GM23338 (cell line): ENCODE results near the gene KLF11. TPM values are rescaled to one million over a fixed set of nuclear protein-coding genes. Genes with fewer than 3 reads are reported as not detected.

Experiments
- ATAC-seq: fragments of 200-7000 bp; cut with Tn5 transposase; 3 replicates; pipeline ENCODE4 v1.9.1; 2020
- DNase-seq: peaks from one replicate; pipeline ENCODE4 v3.0.0-alpha.2; 2015; ENCODE audit warnings: low spot score
- H2AFZ ChIP-seq: fragments of 200-600 bp; sonication (generic); 2 replicates; pipeline ENCODE4 v1.8.0; 2016; ENCODE audit warnings: antibody characterized with exemption, mild to moderate bottlenecking, moderate library complexity
- H3F3A ChIP-seq: fragments of 200-600 bp; sonication (generic); replicated peaks from 2 replicates; pipeline ENCODE4 v1.8.0; 2017; ENCODE audit warnings: antibody characterized with exemption, mixed run types, low read depth
- H3K27ac ChIP-seq: fragments of 200-600 bp; sonication (generic); 2 replicates; pipeline ENCODE4 v1.6.1; 2016; ENCODE audit warnings: low read depth
- H3K27me3 ChIP-seq: fragments of 200-600 bp; sonication (generic); 2 replicates; pipeline ENCODE4 v1.8.0; 2016; ENCODE audit warnings: mild to moderate bottlenecking, mixed run types, moderate library complexity; ENCODE audit not compliant: insufficient read depth
- H3K36me3 ChIP-seq: fragments of 200-600 bp; sonication (generic); 2 replicates; pipeline ENCODE4 v1.8.0; 2016; ENCODE audit warnings: mild to moderate bottlenecking; ENCODE audit not compliant: insufficient read depth
- H3K4me1 ChIP-seq: fragments of 200-600 bp; sonication (generic); 2 replicates; pipeline ENCODE4 v1.8.0; 2016; ENCODE audit warnings: mild to moderate bottlenecking, moderate library complexity; ENCODE audit not compliant: insufficient read depth
- H3K4me2 ChIP-seq: fragments of 200-600 bp; sonication (generic); 2 replicates; pipeline ENCODE4 v1.7.1; 2017; ENCODE audit warnings: mixed run types
- H3K4me3 ChIP-seq: fragments of 200-600 bp; sonication (generic); 2 replicates; pipeline ENCODE4 v1.6.1; 2016; ENCODE audit warnings: mixed run types
- H3K79me2 ChIP-seq: fragments of 200-600 bp; sonication (generic); replicated peaks from 2 replicates; pipeline ENCODE4 v1.8.0; 2017; ENCODE audit warnings: mild to moderate bottlenecking; ENCODE audit not compliant: insufficient read depth
- H3K9me2 ChIP-seq: fragments of 200-600 bp; sonication (generic); 2 replicates; pipeline ENCODE4 v1.8.0; 2017; ENCODE audit not compliant: insufficient read depth
- H4K20me1 ChIP-seq: fragments of 200-600 bp; sonication (generic); replicated peaks from 2 replicates; pipeline ENCODE4 v1.8.0; 2017; ENCODE audit warnings: mild to moderate bottlenecking; ENCODE audit not compliant: insufficient read depth
- H3K27ac Mint-ChIP-seq: 2 replicates; pipeline ENCODE4 v1.8.0; 2020; ENCODE audit warnings: inconsistent platforms, mild to moderate bottlenecking, moderate library complexity, mixed read lengths
- H3K27me3 Mint-ChIP-seq: 3 replicates; pipeline ENCODE4 v1.8.0; 2022; ENCODE audit warnings: low read depth, mild to moderate bottlenecking, moderate library complexity, mixed read lengths, inconsistent platforms; ENCODE audit not compliant: insufficient read depth, poor library complexity
- H3K36me3 Mint-ChIP-seq: 3 replicates; pipeline ENCODE4 v1.8.0; 2021; ENCODE audit warnings: low read depth, mild to moderate bottlenecking, inconsistent platforms, moderate library complexity, mixed read lengths
- H3K4me1 Mint-ChIP-seq: 3 replicates; pipeline ENCODE4 v1.8.0; 2020; ENCODE audit warnings: mild to moderate bottlenecking, inconsistent platforms, mixed read lengths
- H3K4me3 Mint-ChIP-seq: 3 replicates; pipeline ENCODE4 v1.8.0; 2021; ENCODE audit warnings: moderate library complexity, mild to moderate bottlenecking, inconsistent platforms, mixed read lengths
- H3K9me3 Mint-ChIP-seq: 3 replicates; pipeline ENCODE4 v1.8.0; 2020; ENCODE audit warnings: moderate library complexity, mild to moderate bottlenecking, inconsistent platforms, mixed read lengths
- ETS1 ChIP-seq: IDR thresholded peaks from 2 replicates; pipeline ENCODE4 v1.6.1; 2016; ENCODE audit warnings: antibody characterized with exemption
- EZH2 ChIP-seq: fragments of 200-600 bp; sonication (generic); IDR thresholded peaks from one replicate; pipeline ENCODE4 v1.8.0; 2017; ENCODE audit warnings: antibody characterized with exemption, mild to moderate bottlenecking, low read depth; ENCODE audit not compliant: unreplicated experiment
- EZH2phosphoT487 ChIP-seq: fragments of 200-600 bp; sonication (generic); IDR thresholded peaks from one replicate; pipeline ENCODE4 v1.8.1; 2018; ENCODE audit warnings: antibody characterized with exemption; ENCODE audit not compliant: unreplicated experiment
- JUNB ChIP-seq: IDR thresholded peaks from one replicate; pipeline ENCODE4 v1.6.1; 2016; ENCODE audit warnings: antibody characterized with exemption; ENCODE audit not compliant: unreplicated experiment
- NANOG ChIP-seq: IDR thresholded peaks from 2 replicates; pipeline ENCODE4 v1.6.1; 2016; ENCODE audit warnings: antibody characterized with exemption, borderline replicate concordance
- POLR2AphosphoS5 ChIP-seq: IDR thresholded peaks from 2 replicates; pipeline ENCODE4 v1.6.1; 2016; ENCODE audit warnings: antibody characterized with exemption, low read depth
- ZNF114 ChIP-seq: fragments of 250-450 bp; sonication (Bioruptor Pico); IDR thresholded peaks from 2 replicates; pipeline ENCODE4 v1.5.0; 2020; ENCODE audit warnings: mild to moderate bottlenecking, moderate library complexity
- ZNF331 ChIP-seq: fragments of 250-450 bp; sonication (Bioruptor Pico); IDR thresholded peaks from 2 replicates; pipeline ENCODE4 v1.5.0; 2020; ENCODE audit warnings: low read depth, mild to moderate bottlenecking, moderate library complexity
- polyA plus RNA-seq: library from polyadenylated mRNA; unstranded; fragments of >200 nt; fragmentation: Nextera tagmentation; extraction: Ambion mirVana; gene quantifications from 2 replicates; pipeline ENCODE4 v1.2.1, GENCODE V29; 2016
- total RNA-seq: library from RNA; depleted of rRNA; stranded (reverse); fragments of >200 nt; shearing (Covaris generic); gene quantifications from 2 replicates; pipeline ENCODE4 v1.2.3, GENCODE V29; 2014
- TF ChIP-seq, protein P1 (sequence below): IDR thresholded peaks from one replicate; pipeline ENCODE4 v1.6.1; 2018; ENCODE audit warnings: antibody characterized with exemption; ENCODE audit not compliant: unreplicated experiment
- TF ChIP-seq, protein P2 (sequence below), 2 experiments: fragments of 200-600 bp in 1 of 2; sonication (generic) in 1 of 2; conservative IDR thresholded peaks; 2 replicates each; pipeline versions ENCODE4 v1.5.1 to v1.6.1; 2016 to 2017; ENCODE audit warnings: antibody characterized with exemption in 2 of 2, low read depth in 2 of 2, mild to moderate bottlenecking in 2 of 2, moderate library complexity in 1 of 2

The KLF11 gene
- total and polyA plus RNA-seq, 2 experiments from 2014 or later = 1.4 to 5.6 TPM

- Mint-ChIP-seq H3K4me1 (peaks cover 3% of the 10 kb centered on the region; the same call in 1 of the 3 replicates), H3K36me3 (no peaks in the 10 kb centered on the region), H3K27me3 (peaks cover 12% of the 10 kb centered on the region), H3K4me3 (no peak overlapping the region), H3K27ac (peak overlapping the region; percentile 28; the same call in 1 of the 2 replicates), H3K9me3 (peaks cover 6% of the 10 kb centered on the region; the same call in 1 of the 3 replicates)
- TF ChIP-seq ZNF331 (CRISPR knock-in tag) (no peak), NANOG (no peak), ZNF114 (CRISPR knock-in tag) (no peak), POLR2AphosphoS5 (no peak), JUNB (no peak), EZH2 (no peak), EZH2phosphoT487 (no peak), ETS1 (no peak)
- TF ChIP-seq, protein P1, sequence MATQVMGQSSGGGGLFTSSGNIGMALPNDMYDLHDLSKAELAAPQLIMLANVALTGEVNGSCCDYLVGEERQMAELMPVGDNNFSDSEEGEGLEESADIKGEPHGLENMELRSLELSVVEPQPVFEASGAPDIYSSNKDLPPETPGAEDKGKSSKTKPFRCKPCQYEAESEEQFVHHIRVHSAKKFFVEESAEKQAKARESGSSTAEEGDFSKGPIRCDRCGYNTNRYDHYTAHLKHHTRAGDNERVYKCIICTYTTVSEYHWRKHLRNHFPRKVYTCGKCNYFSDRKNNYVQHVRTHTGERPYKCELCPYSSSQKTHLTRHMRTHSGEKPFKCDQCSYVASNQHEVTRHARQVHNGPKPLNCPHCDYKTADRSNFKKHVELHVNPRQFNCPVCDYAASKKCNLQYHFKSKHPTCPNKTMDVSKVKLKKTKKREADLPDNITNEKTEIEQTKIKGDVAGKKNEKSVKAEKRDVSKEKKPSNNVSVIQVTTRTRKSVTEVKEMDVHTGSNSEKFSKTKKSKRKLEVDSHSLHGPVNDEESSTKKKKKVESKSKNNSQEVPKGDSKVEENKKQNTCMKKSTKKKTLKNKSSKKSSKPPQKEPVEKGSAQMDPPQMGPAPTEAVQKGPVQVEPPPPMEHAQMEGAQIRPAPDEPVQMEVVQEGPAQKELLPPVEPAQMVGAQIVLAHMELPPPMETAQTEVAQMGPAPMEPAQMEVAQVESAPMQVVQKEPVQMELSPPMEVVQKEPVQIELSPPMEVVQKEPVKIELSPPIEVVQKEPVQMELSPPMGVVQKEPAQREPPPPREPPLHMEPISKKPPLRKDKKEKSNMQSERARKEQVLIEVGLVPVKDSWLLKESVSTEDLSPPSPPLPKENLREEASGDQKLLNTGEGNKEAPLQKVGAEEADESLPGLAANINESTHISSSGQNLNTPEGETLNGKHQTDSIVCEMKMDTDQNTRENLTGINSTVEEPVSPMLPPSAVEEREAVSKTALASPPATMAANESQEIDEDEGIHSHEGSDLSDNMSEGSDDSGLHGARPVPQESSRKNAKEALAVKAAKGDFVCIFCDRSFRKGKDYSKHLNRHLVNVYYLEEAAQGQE = no peak
- TF ChIP-seq, protein P2, sequence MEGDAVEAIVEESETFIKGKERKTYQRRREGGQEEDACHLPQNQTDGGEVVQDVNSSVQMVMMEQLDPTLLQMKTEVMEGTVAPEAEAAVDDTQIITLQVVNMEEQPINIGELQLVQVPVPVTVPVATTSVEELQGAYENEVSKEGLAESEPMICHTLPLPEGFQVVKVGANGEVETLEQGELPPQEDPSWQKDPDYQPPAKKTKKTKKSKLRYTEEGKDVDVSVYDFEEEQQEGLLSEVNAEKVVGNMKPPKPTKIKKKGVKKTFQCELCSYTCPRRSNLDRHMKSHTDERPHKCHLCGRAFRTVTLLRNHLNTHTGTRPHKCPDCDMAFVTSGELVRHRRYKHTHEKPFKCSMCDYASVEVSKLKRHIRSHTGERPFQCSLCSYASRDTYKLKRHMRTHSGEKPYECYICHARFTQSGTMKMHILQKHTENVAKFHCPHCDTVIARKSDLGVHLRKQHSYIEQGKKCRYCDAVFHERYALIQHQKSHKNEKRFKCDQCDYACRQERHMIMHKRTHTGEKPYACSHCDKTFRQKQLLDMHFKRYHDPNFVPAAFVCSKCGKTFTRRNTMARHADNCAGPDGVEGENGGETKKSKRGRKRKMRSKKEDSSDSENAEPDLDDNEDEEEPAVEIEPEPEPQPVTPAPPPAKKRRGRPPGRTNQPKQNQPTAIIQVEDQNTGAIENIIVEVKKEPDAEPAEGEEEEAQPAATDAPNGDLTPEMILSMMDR (conservative IDR thresholded peaks at IDR 0.05; ENCODE audit: low read depth in 2 of 2) = no peak
- no peaks in the 10 kb centered on the region for H3K27me3 ChIP-seq
- no peak for DNase-seq
- H3K4me3 ChIP-seq = no peak overlapping the region
- no peaks in the 10 kb centered on the region for H4K20me1 ChIP-seq
- H2AFZ ChIP-seq = no peak overlapping the region
- H3K79me2 ChIP-seq = no peaks in the 10 kb centered on the region
- no peaks in the 10 kb centered on the region for H3K9me2 ChIP-seq
- no peak overlapping the region for H3K27ac ChIP-seq
- H3K4me1 ChIP-seq = no peaks in the 10 kb centered on the region
- no peak overlapping the region for H3K4me2 ChIP-seq
- H3K36me3 ChIP-seq = no peaks in the 10 kb centered on the region
- no peak for ATAC-seq
- no peaks in the 10 kb centered on the region for H3F3A ChIP-seq
Measured at GRCh38 chr2:10007921-10008808, 35.2 kb upstream of the KLF11 start.
